Measurements from ENCODE around the gene EVC. TPM values are rescaled to one million over a fixed set of nuclear protein-coding genes. Genes with fewer than 3 reads are reported as not detected.

Gene EVC
- total RNA-seq, 1 donor: 69.1 TPM

DNA sequence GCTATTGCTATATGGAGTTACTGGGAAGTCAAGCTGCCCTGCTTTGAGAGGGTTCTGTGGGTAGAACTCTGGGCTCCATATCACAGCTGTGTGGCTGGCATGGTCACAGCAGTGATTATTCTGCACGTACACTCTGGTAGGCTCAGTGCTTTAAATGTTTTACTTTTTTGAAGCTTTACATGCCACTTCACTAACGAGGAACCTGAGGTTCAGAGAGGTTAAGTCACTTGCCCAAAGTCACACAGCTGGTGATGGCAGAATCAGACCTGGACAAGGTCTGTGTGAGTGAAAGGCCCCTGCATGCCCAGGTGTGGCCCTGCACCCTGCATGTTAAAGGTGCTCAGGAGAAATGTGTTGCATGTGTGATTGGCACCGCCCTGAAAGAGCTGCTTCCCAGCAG is 24.5 kb downstream of the EVC start:
- H3K27me3 ChIP-seq (ENCODE audit: insufficient read depth, low read length): no peaks in the 10 kb centered on the region
- no peak overlapping the region for H3K4me3 ChIP-seq (ENCODE audit: insufficient read depth, low read length)
- H4K20me1 ChIP-seq (ENCODE audit: insufficient read depth, low read length): peaks cover 8% of the 10 kb centered on the region
- H3K36me3 ChIP-seq (ENCODE audit: insufficient read depth, low read length): peaks cover 70% of the 10 kb centered on the region
- TF ChIP-seq, protein P1, sequence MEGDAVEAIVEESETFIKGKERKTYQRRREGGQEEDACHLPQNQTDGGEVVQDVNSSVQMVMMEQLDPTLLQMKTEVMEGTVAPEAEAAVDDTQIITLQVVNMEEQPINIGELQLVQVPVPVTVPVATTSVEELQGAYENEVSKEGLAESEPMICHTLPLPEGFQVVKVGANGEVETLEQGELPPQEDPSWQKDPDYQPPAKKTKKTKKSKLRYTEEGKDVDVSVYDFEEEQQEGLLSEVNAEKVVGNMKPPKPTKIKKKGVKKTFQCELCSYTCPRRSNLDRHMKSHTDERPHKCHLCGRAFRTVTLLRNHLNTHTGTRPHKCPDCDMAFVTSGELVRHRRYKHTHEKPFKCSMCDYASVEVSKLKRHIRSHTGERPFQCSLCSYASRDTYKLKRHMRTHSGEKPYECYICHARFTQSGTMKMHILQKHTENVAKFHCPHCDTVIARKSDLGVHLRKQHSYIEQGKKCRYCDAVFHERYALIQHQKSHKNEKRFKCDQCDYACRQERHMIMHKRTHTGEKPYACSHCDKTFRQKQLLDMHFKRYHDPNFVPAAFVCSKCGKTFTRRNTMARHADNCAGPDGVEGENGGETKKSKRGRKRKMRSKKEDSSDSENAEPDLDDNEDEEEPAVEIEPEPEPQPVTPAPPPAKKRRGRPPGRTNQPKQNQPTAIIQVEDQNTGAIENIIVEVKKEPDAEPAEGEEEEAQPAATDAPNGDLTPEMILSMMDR (IDR thresholded peaks at IDR 0.05; ENCODE audit: extremely low read depth, low read depth, low read length): no peak
- H3K79me2 ChIP-seq (ENCODE audit: insufficient read depth, low read length): peaks cover 19% of the 10 kb centered on the region
- no peak overlapping the region for H2AFZ ChIP-seq (ENCODE audit: low read length)
- no peak for DNase-seq (ENCODE audit: insufficient read length, low spot score, missing footprints)
- H3K27ac ChIP-seq (ENCODE audit: low read depth, low read length): no peak overlapping the region
- H3K9me3 ChIP-seq (ENCODE audit: low read depth, low read length): no peaks in the 10 kb centered on the region
- no peak overlapping the region for H3K4me2 ChIP-seq (ENCODE audit: insufficient read depth, low read length)
- peaks cover 4% of the 10 kb centered on the region for H3K4me1 ChIP-seq (ENCODE audit: insufficient read depth, low read length)

DNA sequence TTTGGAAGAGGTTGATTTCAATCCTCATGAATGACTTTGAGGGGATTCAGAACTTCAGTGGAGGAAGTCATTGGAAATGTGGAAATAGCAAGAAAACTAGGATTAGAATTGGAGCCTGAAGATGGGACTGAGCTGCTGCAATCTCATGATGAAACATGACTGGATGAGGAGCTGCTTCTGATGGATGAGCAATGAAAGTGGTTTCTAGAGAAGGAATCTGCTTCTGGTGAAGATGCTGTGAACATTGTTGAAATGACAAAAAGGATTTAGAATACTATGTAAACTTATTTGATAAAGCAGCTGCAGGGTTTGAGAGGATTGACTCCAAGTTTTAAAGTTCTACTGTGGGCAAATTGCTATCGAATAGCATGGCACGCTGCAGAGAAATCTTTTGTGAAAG is 27.1 kb downstream of the EVC start:
- Histone ChIP-seq H3K27ac (ENCODE audit: low read depth, low read length) (no peak overlapping the region), H3K4me3 (ENCODE audit: insufficient read depth, low read length) (no peak overlapping the region), H3K36me3 (ENCODE audit: insufficient read depth, low read length) (peaks cover 70% of the 10 kb centered on the region), H3K4me1 (ENCODE audit: insufficient read depth, low read length) (no peaks in the 10 kb centered on the region), H2AFZ (ENCODE audit: low read length) (no peak overlapping the region), H4K20me1 (ENCODE audit: insufficient read depth, low read length) (no peaks in the 10 kb centered on the region), H3K9me3 (ENCODE audit: low read depth, low read length) (no peaks in the 10 kb centered on the region), H3K79me2 (ENCODE audit: insufficient read depth, low read length) (no peaks in the 10 kb centered on the region), H3K27me3 (ENCODE audit: insufficient read depth, low read length) (no peaks in the 10 kb centered on the region), H3K4me2 (ENCODE audit: insufficient read depth, low read length) (no peak overlapping the region)
- no peak for DNase-seq (ENCODE audit: insufficient read length, low spot score, missing footprints)
- TF ChIP-seq, protein P1 (IDR thresholded peaks at IDR 0.05; ENCODE audit: extremely low read depth, low read depth, low read length): no peak

DNA sequence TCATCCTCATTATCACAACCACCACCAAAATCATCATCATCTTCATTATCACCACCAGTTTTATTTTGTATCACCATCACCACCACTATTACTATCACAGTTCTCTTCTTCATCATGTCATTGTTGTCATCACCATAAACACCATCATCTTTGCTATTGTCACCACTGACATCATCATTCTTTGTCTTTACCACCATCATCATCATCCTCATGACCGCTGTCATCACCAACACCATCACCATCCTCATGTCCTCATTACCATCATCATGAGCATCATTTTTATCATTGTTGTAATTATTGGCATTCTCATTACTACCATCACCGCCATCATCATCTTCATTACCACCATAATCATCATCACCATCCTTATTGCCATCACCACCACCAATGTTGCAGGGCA is 31.4 kb downstream of the EVC start:
- H3K9me3 ChIP-seq (ENCODE audit: low read depth, low read length): no peaks in the 10 kb centered on the region
- H3K27me3 ChIP-seq (ENCODE audit: insufficient read depth, low read length): no peaks in the 10 kb centered on the region
- TF ChIP-seq, protein P1 (IDR thresholded peaks at IDR 0.05; ENCODE audit: extremely low read depth, low read depth, low read length): no peak
- no peak overlapping the region for H2AFZ ChIP-seq (ENCODE audit: low read length)
- no peak overlapping the region for H3K4me3 ChIP-seq (ENCODE audit: insufficient read depth, low read length)
- H3K4me1 ChIP-seq (ENCODE audit: insufficient read depth, low read length): peaks cover 10% of the 10 kb centered on the region
- H3K36me3 ChIP-seq (ENCODE audit: insufficient read depth, low read length): peaks cover 70% of the 10 kb centered on the region
- no peaks in the 10 kb centered on the region for H3K79me2 ChIP-seq (ENCODE audit: insufficient read depth, low read length)
- H4K20me1 ChIP-seq (ENCODE audit: insufficient read depth, low read length): no peaks in the 10 kb centered on the region
- H3K27ac ChIP-seq (ENCODE audit: low read depth, low read length): no peak overlapping the region
- DNase-seq (ENCODE audit: insufficient read length, low spot score, missing footprints): no peak
- no peak overlapping the region for H3K4me2 ChIP-seq (ENCODE audit: insufficient read depth, low read length)

DNA sequence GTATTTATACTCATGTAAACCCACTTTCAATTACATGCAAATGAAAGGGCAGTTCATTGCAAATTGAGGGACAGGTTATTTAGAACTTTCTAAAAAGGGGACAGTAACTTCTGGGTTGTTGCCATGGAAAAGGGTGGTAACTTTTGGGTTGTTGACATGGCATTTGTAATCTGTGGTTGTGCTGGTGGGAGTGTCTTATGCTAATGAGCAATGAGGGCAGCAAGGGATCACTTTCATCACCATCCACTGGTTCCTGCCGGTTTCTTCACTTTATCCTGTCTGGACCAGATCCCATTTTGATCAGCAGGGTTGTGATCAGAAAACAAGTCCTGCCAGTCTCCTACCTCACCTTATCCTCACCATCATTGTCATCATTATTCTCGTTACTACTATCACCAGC is 32.0 kb downstream of the EVC start:
- H3K36me3 ChIP-seq (ENCODE audit: insufficient read depth, low read length): peaks cover 64% of the 10 kb centered on the region
- no peak overlapping the region for H2AFZ ChIP-seq (ENCODE audit: low read length)
- no peak overlapping the region for H3K4me2 ChIP-seq (ENCODE audit: insufficient read depth, low read length)
- H3K9me3 ChIP-seq (ENCODE audit: low read depth, low read length): no peaks in the 10 kb centered on the region
- no peaks in the 10 kb centered on the region for H3K27me3 ChIP-seq (ENCODE audit: insufficient read depth, low read length)
- no peak for DNase-seq (ENCODE audit: insufficient read length, low spot score, missing footprints)
- H3K4me1 ChIP-seq (ENCODE audit: insufficient read depth, low read length): peaks cover 15% of the 10 kb centered on the region
- no peak overlapping the region for H3K4me3 ChIP-seq (ENCODE audit: insufficient read depth, low read length)
- no peak overlapping the region for H3K27ac ChIP-seq (ENCODE audit: low read depth, low read length)
- TF ChIP-seq, protein P1 (IDR thresholded peaks at IDR 0.05; ENCODE audit: extremely low read depth, low read depth, low read length): no peak
- peaks cover 2% of the 10 kb centered on the region for H4K20me1 ChIP-seq (ENCODE audit: insufficient read depth, low read length)
- no peaks in the 10 kb centered on the region for H3K79me2 ChIP-seq (ENCODE audit: insufficient read depth, low read length)
